SK-N-SH (cell line): ENCODE measurements around the gene PTPN13. TPM values are rescaled to one million over a fixed set of nuclear protein-coding genes. Genes with fewer than 3 reads are reported as not detected.

Experiments
- CTCF ChIA-PET: fragments of 300-600, 350-600 bp; formaldehyde crosslinking; extraction: SDS; loops from one replicate; lab custom pipeline; 2021; lab: Yijun Ruan, JAX
- POLR2A ChIA-PET: fragments of 350-600 bp; sonication (Branson Sonifier 250); formaldehyde crosslinking; extraction: SDS; loops from one replicate; lab custom pipeline; 2020; ENCODE audit warnings: antibody characterized with exemption, inconsistent platforms; lab: Yijun Ruan, JAX
- DNase-seq: peaks from one replicate; pipeline ENCODE4 v3.0.0; 2012
- H2AFZ ChIP-seq: fragments of 200-600 bp; sonication (generic); 2 replicates; pipeline ENCODE4 v1.8.1; 2016; ENCODE audit warnings: antibody characterized with exemption, mild to moderate bottlenecking, low read depth
- H3F3A ChIP-seq: fragments of 200-600 bp; sonication (generic); replicated peaks from 2 replicates; pipeline ENCODE3; 2016; ENCODE audit warnings: antibody characterized with exemption, mild to moderate bottlenecking; ENCODE audit not compliant: insufficient read depth
- H3K27ac ChIP-seq, 2 experiments: fragments of 200-500 bp in 1 of 2; fragments of 200-600 bp in 1 of 2; sonication (Bioruptor generic) in 1 of 2; sonication (generic), shearing (Covaris generic) in 1 of 2; 2 replicates each; pipeline versions ENCODE4 v1.5.1 to v1.6.1; 2014 to 2016; ENCODE audit warnings: low read depth in 2 of 2, inconsistent platforms in 1 of 2, low read length in 1 of 2, mild to moderate bottlenecking in 1 of 2, mixed read lengths in 1 of 2
- H3K27me3 ChIP-seq: fragments of 200-600 bp; sonication (generic), shearing (Covaris generic); 2 replicates; pipeline ENCODE4 v1.6.1; 2016; ENCODE audit warnings: mixed run types; ENCODE audit not compliant: insufficient read depth
- H3K36me3 ChIP-seq, 2 experiments: fragments of 200-500 bp in 1 of 2; fragments of 200-600 bp in 1 of 2; sonication (Bioruptor generic) in 1 of 2; sonication (generic) in 1 of 2; replicated peaks in 1 of 2; 2 replicates each; pipeline versions ENCODE3 to v1.5.1; 2014 to 2016; ENCODE audit warnings: low read length in 1 of 2, mild to moderate bottlenecking in 1 of 2; ENCODE audit not compliant: insufficient read depth in 2 of 2, control insufficient read depth in 1 of 2
- H3K4me1 ChIP-seq, 2 experiments: fragments of 200-500 bp in 1 of 2; fragments of 200-600 bp in 1 of 2; sonication (Bioruptor generic) in 1 of 2; sonication (generic), shearing (Covaris generic) in 1 of 2; 2 replicates each; pipeline versions ENCODE4 v1.5.1 to v1.6.1; 2014 to 2016; ENCODE audit warnings: low read depth in 1 of 2, low read length in 1 of 2, mixed run types in 1 of 2; ENCODE audit not compliant: insufficient read depth in 2 of 2, control insufficient read depth in 1 of 2
- H3K4me2 ChIP-seq: fragments of 200-600 bp; sonication (generic), shearing (Covaris generic); 2 replicates; pipeline ENCODE4 v1.6.1; 2017; ENCODE audit warnings: mixed run types
- H3K4me3 ChIP-seq, 2 experiments: fragments of 200-500 bp in 1 of 2; fragments of 200-600 bp in 1 of 2; sonication (Bioruptor generic) in 1 of 2; sonication (generic), shearing (Covaris generic) in 1 of 2; 2 replicates each; pipeline versions ENCODE4 v1.5.1 to v1.8.1; 2014 to 2016; ENCODE audit warnings: low read depth in 2 of 2, inconsistent platforms in 1 of 2, low read length in 1 of 2, mild to moderate bottlenecking in 1 of 2, mixed read lengths in 1 of 2, moderate library complexity in 1 of 2
- H3K79me2 ChIP-seq: fragments of 200-600 bp; sonication (generic); 2 replicates; pipeline ENCODE4 v1.8.1; 2017; ENCODE audit warnings: mild to moderate bottlenecking; ENCODE audit not compliant: insufficient read depth
- H3K9ac ChIP-seq: fragments of 200-600 bp; sonication (generic); 2 replicates; pipeline ENCODE4 v1.6.1; 2017; ENCODE audit warnings: mixed run types
- H3K9me2 ChIP-seq: fragments of 200-600 bp; sonication (generic); 2 replicates; pipeline ENCODE4 v1.6.1; 2017; ENCODE audit warnings: mixed run types
- H3K9me3 ChIP-seq: fragments of 200-600 bp; sonication (generic); 2 replicates; pipeline ENCODE4 v1.6.1; 2017; ENCODE audit warnings: mixed run types, mild to moderate bottlenecking, moderate library complexity
- H4K20me1 ChIP-seq: fragments of 200-600 bp; sonication (generic); 2 replicates; pipeline ENCODE4 v1.6.1; 2017; ENCODE audit warnings: mild to moderate bottlenecking, mixed run types; ENCODE audit not compliant: insufficient read depth
- CHD2 ChIP-seq: fragments of 150-350 bp; IDR thresholded peaks from 2 replicates; pipeline ENCODE4 v1.6.1; 2018; ENCODE audit warnings: low read length; ENCODE audit not compliant: partially characterized antibody
- ELF1 ChIP-seq: IDR thresholded peaks from 2 replicates; pipeline ENCODE4 v1.4.0; 2012
- EP300 ChIP-seq, 2 experiments: IDR thresholded peaks; 2 replicates each; pipeline versions ENCODE4 v1.4.0 to v1.6.1; 2012; ENCODE audit warnings: borderline replicate concordance in 1 of 2, low read depth in 1 of 2, low read length in 1 of 2
- EZH2phosphoT487 ChIP-seq: fragments of 200-600 bp; sonication (generic); IDR thresholded peaks from 2 replicates; pipeline ENCODE4 v1.6.1; 2017; ENCODE audit warnings: low read depth, mixed run types, mild to moderate bottlenecking, antibody characterized with exemption, moderate library complexity, borderline replicate concordance
- FOSL2 ChIP-seq: IDR thresholded peaks from 2 replicates; pipeline ENCODE4 v1.4.0; 2012; ENCODE audit warnings: low read depth, mild to moderate bottlenecking, moderate library complexity, borderline replicate concordance
- FOXJ3 ChIP-seq: sonication (generic); formaldehyde crosslinking; IDR thresholded peaks from 2 replicates; pipeline ENCODE4 v1.5.1; 2020; ENCODE audit warnings: mild to moderate bottlenecking, missing genetic modification reagents
- FOXM1 ChIP-seq: IDR thresholded peaks from 2 replicates; pipeline ENCODE4 v1.4.0; 2012; ENCODE audit warnings: low read depth, mild to moderate bottlenecking
- GABPA ChIP-seq: IDR thresholded peaks from 2 replicates; pipeline ENCODE4 v1.4.0; 2012; ENCODE audit warnings: low read depth, mild to moderate bottlenecking
- JUND ChIP-seq: IDR thresholded peaks from 2 replicates; pipeline ENCODE4 v1.4.0; 2012
- MXI1 ChIP-seq: IDR thresholded peaks from 2 replicates; pipeline ENCODE4 v1.6.1; 2012; ENCODE audit warnings: mild to moderate bottlenecking, low read depth, low read length, improper control_type of control experiment
- PBX3 ChIP-seq: IDR thresholded peaks from 2 replicates; pipeline ENCODE4; 2012
- RAD21 ChIP-seq: IDR thresholded peaks from 2 replicates; pipeline ENCODE4 v1.6.1; 2012; ENCODE audit warnings: mild to moderate bottlenecking, low read length
- RCOR1 ChIP-seq: fragments of 150-350 bp; IDR thresholded peaks from 2 replicates; pipeline ENCODE4 v1.6.1; 2017; ENCODE audit warnings: antibody characterized with exemption, low read length
- TAF1 ChIP-seq: IDR thresholded peaks from 2 replicates; pipeline ENCODE4 v1.6.1; 2012; ENCODE audit warnings: low read depth, mild to moderate bottlenecking, low read length, moderate library complexity, borderline replicate concordance
- TCF12 ChIP-seq: IDR thresholded peaks from 2 replicates; pipeline ENCODE4 v1.4.0; 2012
- TEAD4 ChIP-seq: IDR thresholded peaks from 2 replicates; pipeline ENCODE4 v1.4.0; 2012; ENCODE audit warnings: mild to moderate bottlenecking, borderline replicate concordance; ENCODE audit not compliant: insufficient read depth
- YY1 ChIP-seq: IDR thresholded peaks from 2 replicates; pipeline ENCODE4 v1.4.0; 2012; ENCODE audit warnings: low read depth, mild to moderate bottlenecking
- WGBS: methylation state at CpG from one replicate; pipeline ENCODE4 v1.1.6; 2017; ENCODE audit warnings: low lambda C conversion rate; 5-methylcytosine and 5-hydroxymethylcytosine counted together
- polyA plus RNA-seq, 3 experiments: library from polyadenylated mRNA; depleted of rRNA; stranded (reverse); fragments of >200 nt; gene quantifications; 2 replicates each; pipeline ENCODE4 v1.2.3, GENCODE V29; 2012
- TF ChIP-seq, protein P1 (sequence below): fragments of 200-600 bp; sonication (generic); IDR thresholded peaks from 2 replicates; pipeline ENCODE4 v1.6.1; 2017; ENCODE audit warnings: antibody characterized with exemption, mild to moderate bottlenecking, moderate library complexity
- TF ChIP-seq, protein P2 (sequence below): fragments of 150-350 bp; IDR thresholded peaks from 2 replicates; pipeline ENCODE4 v1.6.1; 2016; ENCODE audit warnings: mild to moderate bottlenecking, low read depth, low read length
- TF ChIP-seq, protein P3 (sequence below): IDR thresholded peaks from 2 replicates; pipeline ENCODE4 v1.4.0; 2012; ENCODE audit warnings: low read depth, borderline replicate concordance

Gene PTPN13
- polyA plus RNA-seq, 1 of the 3 experiments (the other 2 are of a cell fraction), result 5.5 TPM

DNA sequence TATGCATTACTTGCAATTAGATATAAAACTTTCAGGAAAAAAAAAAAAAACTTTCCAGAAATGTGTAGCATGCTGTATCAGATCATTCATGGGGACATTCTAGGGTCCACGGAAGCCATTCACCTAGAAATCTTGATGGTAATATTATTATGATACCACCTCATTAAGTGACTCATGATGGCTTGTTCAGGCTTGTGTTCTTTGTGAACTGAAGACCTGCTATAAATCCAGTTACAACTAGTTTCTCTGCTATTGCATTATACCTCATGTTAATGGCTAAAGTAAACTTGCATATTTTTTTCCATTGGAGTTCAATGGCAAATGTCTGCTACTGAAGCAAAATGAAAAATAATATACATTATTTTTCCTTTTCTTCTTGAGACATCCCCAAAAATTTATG is 35.3 kb upstream of the PTPN13 start:
- no peak for DNase-seq
- TF ChIP-seq RAD21 (no peak), TAF1 (no peak), YY1 (no peak), EP300 (IDR thresholded peaks at IDR 0.05; ENCODE audit: borderline replicate concordance in 1 of 2, low read depth in 1 of 2, low read length in 1 of 2) (no peak), GABPA (no peak), JUND (no peak), PBX3 (no peak), FOXJ3 (CRISPR knock-in tag) (no peak), FOSL2 (no peak), EZH2phosphoT487 (no peak), RCOR1 (no peak), TEAD4 (no peak)
- TF ChIP-seq, protein P1, sequence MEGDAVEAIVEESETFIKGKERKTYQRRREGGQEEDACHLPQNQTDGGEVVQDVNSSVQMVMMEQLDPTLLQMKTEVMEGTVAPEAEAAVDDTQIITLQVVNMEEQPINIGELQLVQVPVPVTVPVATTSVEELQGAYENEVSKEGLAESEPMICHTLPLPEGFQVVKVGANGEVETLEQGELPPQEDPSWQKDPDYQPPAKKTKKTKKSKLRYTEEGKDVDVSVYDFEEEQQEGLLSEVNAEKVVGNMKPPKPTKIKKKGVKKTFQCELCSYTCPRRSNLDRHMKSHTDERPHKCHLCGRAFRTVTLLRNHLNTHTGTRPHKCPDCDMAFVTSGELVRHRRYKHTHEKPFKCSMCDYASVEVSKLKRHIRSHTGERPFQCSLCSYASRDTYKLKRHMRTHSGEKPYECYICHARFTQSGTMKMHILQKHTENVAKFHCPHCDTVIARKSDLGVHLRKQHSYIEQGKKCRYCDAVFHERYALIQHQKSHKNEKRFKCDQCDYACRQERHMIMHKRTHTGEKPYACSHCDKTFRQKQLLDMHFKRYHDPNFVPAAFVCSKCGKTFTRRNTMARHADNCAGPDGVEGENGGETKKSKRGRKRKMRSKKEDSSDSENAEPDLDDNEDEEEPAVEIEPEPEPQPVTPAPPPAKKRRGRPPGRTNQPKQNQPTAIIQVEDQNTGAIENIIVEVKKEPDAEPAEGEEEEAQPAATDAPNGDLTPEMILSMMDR, result no peak
- TF ChIP-seq, protein P2, sequence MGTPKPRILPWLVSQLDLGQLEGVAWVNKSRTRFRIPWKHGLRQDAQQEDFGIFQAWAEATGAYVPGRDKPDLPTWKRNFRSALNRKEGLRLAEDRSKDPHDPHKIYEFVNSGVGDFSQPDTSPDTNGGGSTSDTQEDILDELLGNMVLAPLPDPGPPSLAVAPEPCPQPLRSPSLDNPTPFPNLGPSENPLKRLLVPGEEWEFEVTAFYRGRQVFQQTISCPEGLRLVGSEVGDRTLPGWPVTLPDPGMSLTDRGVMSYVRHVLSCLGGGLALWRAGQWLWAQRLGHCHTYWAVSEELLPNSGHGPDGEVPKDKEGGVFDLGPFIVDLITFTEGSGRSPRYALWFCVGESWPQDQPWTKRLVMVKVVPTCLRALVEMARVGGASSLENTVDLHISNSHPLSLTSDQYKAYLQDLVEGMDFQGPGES, result no peak
- TF ChIP-seq, all 33 proteins: peak for 0
- Histone ChIP-seq H3K27me3 (no peaks in the 10 kb centered on the region), H3K9me2 (no peaks in the 10 kb centered on the region), H3K27ac (no peak overlapping the region), H3K79me2 (no peaks in the 10 kb centered on the region), H2AFZ (no peak overlapping the region), H4K20me1 (no peaks in the 10 kb centered on the region), H3K9me3 (no peaks in the 10 kb centered on the region), H3K36me3 (no peaks in the 10 kb centered on the region), H3K4me1 (peaks cover 3 to 8% of the 10 kb centered on the region in 2 experiments; a peak in 3 of 4 replicates), H3K4me2 (no peak overlapping the region), H3F3A (peaks cover 6% of the 10 kb centered on the region), H3K9ac (no peak overlapping the region), H3K4me3 (no peak overlapping the region)
- CTCF ChIA-PET, result interaction anchor here (0.7 kb wide), 1 partner anchor 11 kb away, joined by 3 read pairs; no protein-coding TSS in a partner anchor
- WGBS, result 76% methylated on average over 1 of the region's 1 CpG
- POLR2A ChIA-PET, result no interaction called here

GRCh38 chr4:86560447-86560846 is 33.7 kb upstream of the PTPN13 start:
- Histone ChIP-seq H3K9ac (no peak overlapping the region), H2AFZ (no peak overlapping the region), H4K20me1 (no peaks in the 10 kb centered on the region), H3K9me2 (no peaks in the 10 kb centered on the region), H3K4me2 (no peak overlapping the region), H3K79me2 (no peaks in the 10 kb centered on the region), H3K9me3 (no peaks in the 10 kb centered on the region), H3K4me1 (peaks cover 3 to 8% of the 10 kb centered on the region in 2 experiments; a peak in 3 of 4 replicates), H3K36me3 (no peaks in the 10 kb centered on the region), H3K27ac (no peak overlapping the region), H3K27me3 (no peaks in the 10 kb centered on the region), H3F3A (peaks cover 6% of the 10 kb centered on the region), H3K4me3 (no peak overlapping the region)
- ChIA-PET POLR2A (no interaction called here), CTCF (no interaction called here)
- 98% methylated on average over 2 of the region's 2 CpGs for WGBS
- no peak for DNase-seq
- TF ChIP-seq, protein P3, sequence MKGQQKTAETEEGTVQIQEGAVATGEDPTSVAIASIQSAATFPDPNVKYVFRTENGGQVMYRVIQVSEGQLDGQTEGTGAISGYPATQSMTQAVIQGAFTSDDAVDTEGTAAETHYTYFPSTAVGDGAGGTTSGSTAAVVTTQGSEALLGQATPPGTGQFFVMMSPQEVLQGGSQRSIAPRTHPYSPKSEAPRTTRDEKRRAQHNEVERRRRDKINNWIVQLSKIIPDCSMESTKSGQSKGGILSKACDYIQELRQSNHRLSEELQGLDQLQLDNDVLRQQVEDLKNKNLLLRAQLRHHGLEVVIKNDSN, result no peak
- no peak for TF ChIP-seq ELF1
- TF ChIP-seq MXI1, result no peak
- TF ChIP-seq TCF12, result no peak
- TF ChIP-seq FOXM1, result no peak
- TF ChIP-seq, protein P2, result no peak
- TF ChIP-seq CHD2, result no peak
- no peak for TF ChIP-seq RCOR1
- TF ChIP-seq, protein P1, result no peak
